GM12872 (cell line): ENCODE measurements around the gene OTOP2.

Experiments used
- CTCF ChIP-seq: IDR thresholded peaks from 3 replicates; pipeline ENCODE4 v1.5.1; 2011; ENCODE audit warnings: low read depth, mild to moderate bottlenecking, low read length, moderate library complexity; ENCODE audit not compliant: insufficient read depth

OTOP2 gene

GRCh38 chr17:74892974-74893911, 30.8 kb upstream of the OTOP2 start, which contains the start of gene FADS6:
TSS of gene FADS6 (minus strand) at chr17:74893633. CDS start at chr17:74893595, 38 bp downstream.
- no peak for TF ChIP-seq CTCF

- no peak for TF ChIP-seq CTCF
These were observed 30.0 kb upstream of the OTOP2 start for GRCh38 chr17:74893936-74894671.

GRCh38 chr17:74898376-74898946, 25.6 kb upstream of the OTOP2 start:
- TF ChIP-seq CTCF: no peak

GRCh38 chr17:74900208-74900607, 23.9 kb upstream of the OTOP2 start:
- TF ChIP-seq CTCF: no peak

GRCh38 chr17:74901353-74902135, 22.5 kb upstream of the OTOP2 start:
- no peak for TF ChIP-seq CTCF

- no peak for TF ChIP-seq CTCF
These were observed 21.0 kb upstream of the OTOP2 start for GRCh38 chr17:74903034-74903433.
